NB4 (cell line): Measurements from ENCODE around the gene PCAT7.

Source experiments
- CTCF ChIP-seq: IDR thresholded peaks from one replicate; pipeline ENCODE4 v1.5.1; 2012; ENCODE audit warnings: low read depth, low read length
- MYC ChIP-seq: IDR thresholded peaks from 2 replicates; pipeline ENCODE4 v1.6.1; 2011; ENCODE audit warnings: low read depth, low read length
- POLR2A ChIP-seq: IDR thresholded peaks from 2 replicates; pipeline ENCODE4 v1.6.1; 2011; ENCODE audit warnings: mild to moderate bottlenecking; ENCODE audit not compliant: insufficient read length; ENCODE audit errors: extremely low read depth
- TF ChIP-seq, protein P1 (sequence below): IDR thresholded peaks from 2 replicates; pipeline ENCODE4 v1.6.1; 2011; ENCODE audit warnings: low read depth, low read length

- TF ChIP-seq POLR2A (no peak), CTCF (no peak), MYC (no peak)
- TF ChIP-seq, protein P1, sequence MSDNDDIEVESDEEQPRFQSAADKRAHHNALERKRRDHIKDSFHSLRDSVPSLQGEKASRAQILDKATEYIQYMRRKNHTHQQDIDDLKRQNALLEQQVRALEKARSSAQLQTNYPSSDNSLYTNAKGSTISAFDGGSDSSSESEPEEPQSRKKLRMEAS: no peak
These were observed 13.5 kb downstream of the PCAT7 start for GRCh38 chr9:94568250-94568889.
